Measurements from ENCODE around the gene FIBIN.

DNA sequence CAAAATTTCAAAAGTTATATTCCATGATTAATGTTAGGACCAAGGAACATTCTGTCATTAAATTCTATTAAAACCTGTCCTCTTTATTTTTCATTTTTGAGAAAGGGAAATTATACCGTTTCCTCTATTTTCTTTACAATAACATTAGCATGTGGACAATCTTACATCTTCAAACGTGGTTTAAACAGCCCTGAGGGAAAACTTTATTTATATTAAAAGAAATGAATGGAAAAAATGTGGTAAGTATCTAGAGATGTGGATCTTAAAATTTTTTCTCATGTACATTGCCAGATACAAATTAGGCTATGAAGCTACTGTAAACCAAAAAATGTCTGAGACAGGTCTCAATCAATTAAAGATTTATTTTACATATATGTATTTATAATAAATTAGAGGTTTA is 18.9 kb upstream of the FIBIN start:
- TF ChIP-seq, protein P1, sequence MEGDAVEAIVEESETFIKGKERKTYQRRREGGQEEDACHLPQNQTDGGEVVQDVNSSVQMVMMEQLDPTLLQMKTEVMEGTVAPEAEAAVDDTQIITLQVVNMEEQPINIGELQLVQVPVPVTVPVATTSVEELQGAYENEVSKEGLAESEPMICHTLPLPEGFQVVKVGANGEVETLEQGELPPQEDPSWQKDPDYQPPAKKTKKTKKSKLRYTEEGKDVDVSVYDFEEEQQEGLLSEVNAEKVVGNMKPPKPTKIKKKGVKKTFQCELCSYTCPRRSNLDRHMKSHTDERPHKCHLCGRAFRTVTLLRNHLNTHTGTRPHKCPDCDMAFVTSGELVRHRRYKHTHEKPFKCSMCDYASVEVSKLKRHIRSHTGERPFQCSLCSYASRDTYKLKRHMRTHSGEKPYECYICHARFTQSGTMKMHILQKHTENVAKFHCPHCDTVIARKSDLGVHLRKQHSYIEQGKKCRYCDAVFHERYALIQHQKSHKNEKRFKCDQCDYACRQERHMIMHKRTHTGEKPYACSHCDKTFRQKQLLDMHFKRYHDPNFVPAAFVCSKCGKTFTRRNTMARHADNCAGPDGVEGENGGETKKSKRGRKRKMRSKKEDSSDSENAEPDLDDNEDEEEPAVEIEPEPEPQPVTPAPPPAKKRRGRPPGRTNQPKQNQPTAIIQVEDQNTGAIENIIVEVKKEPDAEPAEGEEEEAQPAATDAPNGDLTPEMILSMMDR (IDR thresholded peaks at IDR 0.05) = no peak
- no peak for TF ChIP-seq POLR2A (IDR thresholded peaks at IDR 0.05)

Measured in esophagus squamous epithelium (tissue), 4 donors.